OCI-LY3 (cell line): ENCODE measurements around the gene MUC4.

Source experiments
- EZH2phosphoT487 ChIP-seq: fragments of 200-600 bp; shearing (Covaris generic); IDR thresholded peaks from 2 replicates; pipeline ENCODE4 v1.6.1; 2018; ENCODE audit warnings: antibody characterized with exemption, mixed run types, low read depth
- TF ChIP-seq, protein P1 (sequence below): fragments of 200-600, 300-600 bp; sonication (generic); IDR thresholded peaks from 2 replicates; pipeline ENCODE4 v1.5.1; 2014; ENCODE audit warnings: antibody characterized with exemption, low read length, low read depth

DNA sequence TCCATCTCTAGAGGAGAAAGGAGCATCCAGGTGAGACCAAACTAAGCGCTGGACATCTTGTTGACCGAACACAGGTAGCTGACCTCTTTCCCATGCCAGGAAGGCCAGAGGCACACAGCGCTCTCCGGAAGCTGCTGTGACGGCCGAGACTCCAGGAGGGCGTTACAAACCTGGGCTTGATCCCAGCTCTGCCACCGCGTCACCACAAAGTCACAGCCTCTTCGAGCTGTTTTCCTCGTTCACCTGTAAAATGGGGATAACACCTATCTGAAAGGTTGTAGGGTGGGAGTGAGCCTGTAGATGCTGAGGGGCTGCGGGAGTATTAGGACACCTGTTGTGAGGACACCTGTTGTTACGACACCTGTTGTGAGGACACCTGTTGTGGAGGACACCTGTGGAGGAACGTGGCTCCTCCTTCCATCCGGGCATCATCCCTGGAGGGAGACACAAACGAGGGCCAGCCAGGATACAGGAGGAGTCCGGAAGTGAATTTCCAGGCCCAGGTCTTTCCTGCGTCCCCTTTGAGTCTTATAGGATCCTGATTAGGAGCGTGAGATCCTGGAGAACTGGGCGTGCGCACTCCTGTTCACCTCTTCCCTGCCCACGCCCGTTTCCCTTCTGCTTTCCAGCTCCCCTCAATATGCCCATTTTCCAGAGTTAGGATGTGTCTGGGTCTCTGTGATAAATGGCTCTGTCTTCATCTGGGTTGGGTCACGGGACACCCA, 2.3 kb upstream of the MUC4 start:
- TF ChIP-seq, protein P1, sequence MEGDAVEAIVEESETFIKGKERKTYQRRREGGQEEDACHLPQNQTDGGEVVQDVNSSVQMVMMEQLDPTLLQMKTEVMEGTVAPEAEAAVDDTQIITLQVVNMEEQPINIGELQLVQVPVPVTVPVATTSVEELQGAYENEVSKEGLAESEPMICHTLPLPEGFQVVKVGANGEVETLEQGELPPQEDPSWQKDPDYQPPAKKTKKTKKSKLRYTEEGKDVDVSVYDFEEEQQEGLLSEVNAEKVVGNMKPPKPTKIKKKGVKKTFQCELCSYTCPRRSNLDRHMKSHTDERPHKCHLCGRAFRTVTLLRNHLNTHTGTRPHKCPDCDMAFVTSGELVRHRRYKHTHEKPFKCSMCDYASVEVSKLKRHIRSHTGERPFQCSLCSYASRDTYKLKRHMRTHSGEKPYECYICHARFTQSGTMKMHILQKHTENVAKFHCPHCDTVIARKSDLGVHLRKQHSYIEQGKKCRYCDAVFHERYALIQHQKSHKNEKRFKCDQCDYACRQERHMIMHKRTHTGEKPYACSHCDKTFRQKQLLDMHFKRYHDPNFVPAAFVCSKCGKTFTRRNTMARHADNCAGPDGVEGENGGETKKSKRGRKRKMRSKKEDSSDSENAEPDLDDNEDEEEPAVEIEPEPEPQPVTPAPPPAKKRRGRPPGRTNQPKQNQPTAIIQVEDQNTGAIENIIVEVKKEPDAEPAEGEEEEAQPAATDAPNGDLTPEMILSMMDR, result no peak
- no peak for TF ChIP-seq EZH2phosphoT487
